HT-29 (cell line): ENCODE results near the gene POLR1A. TPM values are rescaled to one million over a fixed set of nuclear protein-coding genes. Genes with fewer than 3 reads are reported as not detected.

ENCODE experiments used
- DNase-seq: peaks from one replicate; pipeline ENCODE4 v3.0.0-alpha.2; 2015; ENCODE audit warnings: low spot score
- total RNA-seq: library from RNA; depleted of rRNA; stranded (reverse); fragments of >200 nt; shearing (Covaris generic); gene quantifications from 2 replicates; pipeline ENCODE4 v1.2.3, GENCODE V29; 2014

Gene POLR1A
- total RNA-seq, 1 experiment from 2014 or later, result 23.8 TPM

DNA sequence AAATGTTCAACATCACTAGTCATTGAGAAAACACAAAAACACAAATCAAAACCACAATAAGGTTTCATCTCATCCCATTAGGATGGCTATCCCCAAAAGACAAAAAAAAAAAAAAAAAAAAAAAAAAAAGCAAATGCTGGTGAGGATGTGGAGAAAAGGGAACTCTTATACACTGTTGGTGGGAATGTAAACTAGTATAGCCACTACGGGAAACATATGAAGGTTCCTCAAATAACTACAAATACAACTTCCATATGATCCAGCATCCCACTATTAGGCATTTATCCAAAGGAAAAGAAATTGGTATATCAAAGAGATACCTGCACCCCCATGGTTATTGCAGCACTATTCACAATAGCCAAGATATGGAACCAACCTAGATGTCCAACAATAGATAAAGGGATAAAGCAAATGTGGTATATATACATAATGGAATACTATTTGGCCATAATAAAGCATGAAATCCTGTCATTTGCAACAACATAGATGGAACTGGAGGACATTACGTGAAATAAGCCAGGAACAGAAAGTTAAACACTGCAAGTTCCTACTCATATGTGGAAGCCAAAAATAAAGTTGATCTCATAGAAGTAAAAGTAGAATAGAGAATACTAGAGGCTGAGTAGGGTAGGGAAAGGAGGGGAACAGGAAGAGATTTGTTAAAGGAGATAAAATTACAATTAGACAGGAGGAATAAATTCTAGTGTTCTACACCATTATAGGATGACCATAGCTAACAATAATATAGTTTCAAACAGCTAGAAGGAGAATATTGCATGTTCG, 8.4 kb downstream of the POLR1A start:
- DNase-seq, result no peak

DNA sequence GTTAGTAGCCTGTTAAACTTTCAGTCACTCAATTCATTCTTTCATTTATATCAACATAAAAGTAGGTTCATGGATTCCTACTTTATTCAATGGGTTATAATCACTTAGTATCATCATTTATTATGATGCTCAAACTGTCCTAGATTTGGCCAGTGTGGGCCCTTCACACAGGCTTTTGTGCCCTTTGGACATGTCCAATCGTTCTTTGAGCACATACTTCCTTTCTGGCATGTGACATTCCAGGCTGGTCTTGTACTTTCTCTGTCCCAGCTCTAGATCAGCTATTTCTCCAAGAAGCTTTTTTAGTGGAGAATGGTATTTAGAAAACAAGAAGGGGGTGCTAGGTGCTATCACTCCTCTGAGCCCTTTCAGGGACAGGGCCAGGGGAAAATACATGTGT, 11.5 kb downstream of the POLR1A start:
- DNase-seq, result no peak

DNA sequence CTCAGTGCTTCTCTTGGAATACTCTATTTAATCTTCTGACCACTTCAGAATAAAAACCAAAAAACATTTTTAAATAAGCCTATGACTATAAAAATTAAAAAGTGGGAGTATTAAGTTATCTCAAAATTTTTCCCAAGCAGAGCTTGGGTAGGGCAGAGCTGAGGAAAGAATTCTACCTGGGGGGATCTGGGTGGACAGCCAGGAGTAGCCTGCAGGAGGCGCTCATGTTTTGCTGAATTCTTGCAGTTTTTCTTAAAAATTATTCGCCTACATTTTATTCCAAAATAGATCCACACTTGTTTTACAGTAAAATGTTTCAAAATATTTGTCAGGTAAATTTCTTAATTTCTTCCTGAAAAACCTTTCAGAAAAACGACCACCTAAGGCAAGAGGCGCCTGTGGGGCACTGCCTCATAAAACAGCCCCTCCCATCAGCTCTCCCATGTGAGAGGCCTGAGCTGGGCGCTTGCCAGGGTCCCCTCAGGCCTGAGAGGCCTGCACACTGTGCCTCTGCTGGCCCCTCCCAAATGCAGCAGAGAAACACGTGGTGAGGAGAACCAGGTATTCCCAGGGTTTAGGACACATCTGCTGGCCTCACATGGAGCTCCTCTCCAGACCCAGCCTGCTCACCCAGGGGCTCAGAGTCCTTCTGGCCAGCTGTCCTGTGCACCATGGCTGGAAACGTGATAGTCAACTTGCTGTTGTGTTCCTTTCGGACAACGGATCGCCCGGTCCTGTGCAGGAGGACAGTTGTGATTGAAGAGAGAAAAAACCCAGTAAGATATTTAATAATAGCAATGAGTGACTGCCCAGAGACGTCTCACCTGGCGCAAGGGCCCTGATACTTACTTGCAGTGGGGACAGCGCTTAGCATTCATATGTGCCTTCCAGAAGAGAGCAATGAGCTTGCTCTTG, 17.5 kb downstream of the POLR1A start:
- no peak for DNase-seq

DNA sequence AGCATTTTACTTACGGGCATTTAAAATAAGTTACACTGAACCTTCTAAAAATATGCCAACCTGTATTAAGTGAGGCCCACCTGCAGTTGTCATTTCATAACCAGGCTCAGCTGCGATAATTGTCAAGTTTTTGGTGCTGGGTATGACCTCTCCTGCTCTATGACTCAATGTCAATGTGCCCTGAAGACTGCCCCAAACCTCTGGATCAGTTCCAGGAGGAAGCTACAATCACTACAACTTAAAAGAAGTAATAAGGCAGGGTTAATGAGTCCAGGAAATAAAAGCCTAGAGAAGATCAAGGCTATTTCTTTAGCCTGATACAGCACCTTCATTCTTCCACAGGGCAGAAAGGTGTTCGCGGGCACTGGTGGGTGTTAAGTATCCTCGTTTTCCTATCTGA, 22.9 kb downstream of the POLR1A start:
- no peak for DNase-seq

DNA sequence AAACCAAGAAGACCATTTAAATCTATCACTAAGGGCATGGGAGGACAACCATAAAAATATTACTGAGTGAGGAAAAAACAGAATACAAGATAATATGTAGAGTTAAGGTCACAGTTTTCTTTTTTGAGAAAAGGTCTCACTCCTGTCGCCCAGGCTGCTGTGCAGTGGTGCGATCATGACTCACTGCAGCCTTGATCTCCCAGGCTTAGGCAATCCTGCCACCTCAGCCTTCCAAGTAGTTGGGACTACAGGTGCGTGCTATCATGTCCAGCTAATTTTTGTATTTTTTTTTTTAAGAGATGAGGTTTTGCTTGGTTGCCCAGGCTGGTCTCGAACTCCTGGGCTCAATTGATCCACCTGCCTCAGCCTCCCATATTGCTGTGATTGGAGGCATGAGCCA, 24.0 kb downstream of the POLR1A start:
- DNase-seq, result no peak

DNA sequence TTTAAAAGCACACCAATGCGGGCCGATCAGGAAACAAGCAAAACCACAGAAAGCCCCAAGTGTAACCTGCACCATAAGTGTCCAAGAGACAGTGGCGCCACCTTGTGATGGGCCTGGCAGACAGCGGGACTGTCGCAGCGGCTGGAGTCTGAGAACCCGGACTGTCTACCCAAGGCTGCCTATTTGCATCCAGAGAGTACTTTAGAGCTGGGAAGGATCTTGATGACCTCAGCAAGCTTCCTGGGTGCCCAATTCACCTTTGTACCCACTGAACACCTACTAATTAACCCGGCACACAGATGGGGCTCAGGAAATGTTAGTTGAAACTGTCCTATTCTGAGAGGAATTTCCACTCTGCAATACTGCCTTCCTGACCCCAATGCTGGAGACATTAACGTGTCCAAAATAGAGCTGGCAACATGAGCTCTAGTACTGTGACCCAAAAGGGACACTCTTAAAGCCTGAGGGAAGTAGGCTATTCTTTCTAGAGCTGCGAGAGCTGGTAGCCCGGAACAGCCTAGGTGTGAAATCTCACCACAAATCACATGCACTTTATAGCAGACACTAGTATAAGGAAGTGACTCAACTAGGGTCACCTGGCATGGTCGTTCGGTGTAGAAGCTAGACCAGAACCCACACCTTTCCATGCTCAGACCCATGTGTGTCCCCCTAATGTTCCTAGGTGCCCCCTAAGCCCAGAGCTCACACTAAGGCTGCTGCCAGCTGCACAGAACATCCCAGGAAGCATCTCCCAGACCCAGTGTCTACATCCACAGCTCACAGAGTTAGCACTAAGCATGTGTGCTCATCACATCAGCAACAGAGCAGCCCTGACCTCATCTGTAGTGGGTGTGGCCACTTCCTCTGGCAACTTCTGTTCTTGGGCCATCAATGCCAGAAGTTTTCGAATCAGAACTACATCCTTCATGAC, 25.4 kb downstream of the POLR1A start:
- peak; percentile 67 for DNase-seq

DNA sequence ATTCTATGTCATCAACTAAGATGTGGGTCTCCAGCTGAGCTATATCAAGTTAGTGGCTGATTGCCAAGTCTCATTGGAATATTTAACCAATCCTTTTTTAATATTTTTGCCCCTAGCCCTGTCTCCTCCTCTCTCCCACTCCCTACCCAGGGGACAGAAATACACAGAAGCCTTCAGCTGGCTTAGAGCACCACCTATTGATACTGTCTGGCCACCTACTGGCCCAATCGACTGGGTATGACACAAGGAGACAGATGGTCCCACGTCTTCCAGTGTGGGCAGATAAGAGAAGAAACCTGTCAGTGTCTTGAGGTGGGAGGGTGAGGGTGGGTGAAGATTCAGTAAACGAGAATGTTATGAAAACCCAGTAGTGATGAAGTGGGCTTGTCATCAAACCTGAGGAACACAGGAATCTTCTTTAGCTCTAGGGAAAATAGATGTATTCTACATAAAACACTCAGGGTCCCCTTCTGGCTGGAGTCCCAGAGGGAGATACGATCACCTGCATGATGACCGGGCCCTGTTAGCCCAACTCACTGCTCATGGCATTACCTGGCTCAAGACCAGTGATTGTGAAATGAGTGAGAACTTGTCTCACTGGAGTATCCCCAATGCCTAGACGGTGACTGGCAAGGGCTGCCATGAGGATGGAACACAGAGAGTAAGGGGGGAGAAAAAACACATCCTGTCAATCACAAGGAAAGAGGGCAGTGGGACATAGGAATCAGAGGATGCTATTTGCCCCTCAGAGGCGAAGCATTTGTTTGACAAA, 26.7 kb downstream of the POLR1A start:
- DNase-seq, result peak; percentile 21

DNA sequence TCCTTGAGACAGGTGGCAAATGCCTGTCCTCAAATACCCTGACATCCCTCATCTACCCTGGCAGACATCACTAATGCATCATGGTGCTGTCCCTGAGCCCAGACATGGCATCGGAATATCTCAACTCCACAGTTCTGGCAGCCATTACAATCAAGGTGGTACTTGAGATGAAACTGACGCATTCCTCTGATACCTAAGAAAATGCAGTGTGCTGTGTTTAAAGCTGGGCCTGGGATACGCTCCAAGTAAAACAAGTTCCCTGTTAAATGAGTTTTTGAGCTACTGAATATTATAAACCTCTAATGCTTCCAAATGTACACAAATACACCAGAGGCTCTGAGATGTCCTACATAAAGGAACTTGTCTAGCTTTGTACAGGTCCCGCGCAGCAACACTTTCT, 29.8 kb downstream of the POLR1A start:
- DNase-seq, result no peak

DNA sequence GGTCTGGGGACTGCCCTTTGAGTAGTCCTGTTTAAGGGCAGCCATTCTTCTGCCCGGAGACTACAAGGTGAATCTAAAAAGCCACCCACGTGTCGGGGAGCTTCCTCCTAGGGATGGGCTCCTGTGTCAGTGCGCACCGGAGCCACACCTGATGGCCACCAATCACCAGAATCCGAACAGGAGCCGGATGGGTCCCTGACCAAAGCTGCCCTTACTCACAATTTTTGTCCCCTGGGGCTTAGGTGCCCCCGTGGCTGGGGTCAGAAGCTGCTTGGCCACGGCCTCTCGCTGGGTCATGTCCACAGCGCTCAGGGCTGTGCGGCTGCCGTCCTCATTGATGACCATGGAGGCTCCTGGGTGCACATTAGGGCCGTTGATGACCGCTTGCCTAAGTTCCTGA, 30.9 kb downstream of the POLR1A start:
- DNase-seq, result no peak

DNA sequence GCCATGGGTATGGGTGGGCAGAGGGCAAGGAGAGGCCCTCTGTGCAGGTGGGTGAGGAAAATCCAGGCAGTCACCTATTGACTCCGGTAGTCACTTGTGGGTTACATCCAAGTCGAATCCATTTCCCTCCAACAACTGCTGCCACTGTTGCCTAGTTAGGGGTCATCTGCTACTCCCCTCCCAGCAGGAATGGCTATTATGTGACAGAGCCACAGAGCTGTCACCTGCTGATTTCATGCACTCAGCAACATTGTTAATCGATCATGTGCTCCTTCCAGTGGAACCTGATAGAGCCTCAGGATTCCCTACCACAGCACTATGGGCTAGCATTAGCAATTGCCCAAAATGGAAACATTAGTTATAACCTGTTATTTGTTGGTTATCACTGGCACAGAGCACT, 31.4 kb downstream of the POLR1A start:
- no peak for DNase-seq

DNA sequence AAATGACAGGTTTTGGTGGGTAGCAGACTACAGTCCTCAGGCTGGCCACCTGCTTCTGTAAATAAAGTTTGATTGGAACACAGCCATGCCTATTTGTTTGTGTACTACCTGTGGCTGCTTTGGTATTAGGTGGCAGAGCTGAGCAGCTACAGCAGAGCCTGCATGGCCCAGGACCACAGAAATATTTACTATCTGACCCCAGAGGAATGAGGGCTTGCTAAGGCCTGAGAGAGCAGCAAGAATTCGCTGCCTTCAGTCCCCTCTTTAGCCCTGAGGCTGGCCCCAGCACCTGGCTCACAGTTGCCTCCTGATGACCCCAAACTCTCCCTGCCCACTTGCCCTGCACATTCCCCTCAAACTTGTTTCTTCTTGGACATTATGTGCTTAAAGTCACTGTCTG, 32.5 kb downstream of the POLR1A start:
- no peak for DNase-seq

DNA sequence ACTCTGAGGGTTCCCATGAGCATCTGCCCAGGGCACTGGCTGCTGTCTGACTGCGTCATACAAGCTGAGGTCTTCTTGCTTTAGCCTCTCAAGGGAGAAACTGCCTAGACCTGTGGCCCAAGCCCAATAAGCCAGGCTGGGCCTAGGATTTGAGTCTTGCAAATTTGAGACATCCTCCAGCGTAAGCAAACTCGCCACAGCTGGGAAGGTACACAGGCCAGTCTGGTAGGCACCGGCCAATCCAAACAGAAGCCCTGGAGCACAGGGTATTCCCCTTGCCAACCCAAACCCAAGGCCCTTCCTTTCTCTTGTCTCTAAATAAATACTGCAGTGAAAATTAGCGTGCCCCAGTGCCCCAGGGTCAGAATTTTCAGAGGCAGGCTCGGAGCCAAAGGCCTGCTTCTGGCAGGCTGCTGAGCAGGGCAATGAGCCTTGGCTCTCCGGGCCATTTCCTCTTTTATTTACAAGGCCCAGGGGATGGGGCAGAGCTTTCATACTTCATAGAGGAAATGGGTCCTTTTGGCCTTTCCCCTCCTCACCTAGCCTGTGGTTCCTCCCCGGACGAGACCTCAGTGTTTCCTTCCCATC, 33.3 kb downstream of the POLR1A start:
- DNase-seq, result no peak

DNA sequence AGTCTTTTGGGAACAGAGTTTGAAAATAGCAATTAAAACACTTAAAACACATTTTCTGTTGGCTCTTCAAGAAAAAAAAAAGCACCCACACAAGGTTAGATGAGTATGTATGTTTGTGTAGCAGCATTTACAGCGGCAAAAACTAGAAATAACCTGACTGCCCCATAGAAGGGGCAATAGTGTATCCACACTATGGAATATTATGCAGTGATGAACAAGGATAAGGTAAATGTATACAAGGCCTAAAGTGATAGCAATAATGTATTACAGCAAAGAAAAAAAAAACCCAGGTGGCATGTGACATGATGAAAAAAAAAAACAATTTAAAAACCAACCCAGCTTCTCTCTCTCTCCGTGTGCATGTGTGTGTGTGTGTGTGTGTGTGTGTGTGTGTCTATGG, 34.8 kb downstream of the POLR1A start:
- no peak for DNase-seq

DNA sequence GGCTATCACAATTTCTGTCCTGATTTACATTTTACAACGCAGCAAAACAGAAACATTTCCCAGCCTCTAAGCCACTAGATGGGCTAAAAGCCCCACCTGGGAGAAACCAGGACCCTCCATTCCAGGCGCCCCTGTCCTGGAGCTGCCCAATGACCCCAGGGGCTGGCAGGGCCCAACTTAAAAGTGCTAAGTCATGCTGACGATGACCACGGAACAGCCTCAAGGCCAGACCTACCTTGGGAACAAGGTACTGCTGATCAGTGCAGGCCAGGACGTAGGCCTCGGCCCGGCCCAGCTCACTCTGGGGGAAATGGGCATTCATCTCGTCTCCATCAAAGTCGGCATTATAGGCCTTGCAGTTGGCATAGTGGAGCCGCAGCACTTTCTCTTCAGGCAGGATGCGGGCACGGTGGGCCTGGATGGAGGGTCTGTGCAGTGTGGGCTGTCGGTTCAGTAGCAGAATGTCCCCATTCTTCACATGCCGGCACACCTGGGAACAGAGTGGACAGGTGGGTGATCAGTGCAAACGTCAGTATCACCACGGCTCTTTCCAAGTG, 35.8 kb downstream of the POLR1A start:
- DNase-seq, result no peak

DNA sequence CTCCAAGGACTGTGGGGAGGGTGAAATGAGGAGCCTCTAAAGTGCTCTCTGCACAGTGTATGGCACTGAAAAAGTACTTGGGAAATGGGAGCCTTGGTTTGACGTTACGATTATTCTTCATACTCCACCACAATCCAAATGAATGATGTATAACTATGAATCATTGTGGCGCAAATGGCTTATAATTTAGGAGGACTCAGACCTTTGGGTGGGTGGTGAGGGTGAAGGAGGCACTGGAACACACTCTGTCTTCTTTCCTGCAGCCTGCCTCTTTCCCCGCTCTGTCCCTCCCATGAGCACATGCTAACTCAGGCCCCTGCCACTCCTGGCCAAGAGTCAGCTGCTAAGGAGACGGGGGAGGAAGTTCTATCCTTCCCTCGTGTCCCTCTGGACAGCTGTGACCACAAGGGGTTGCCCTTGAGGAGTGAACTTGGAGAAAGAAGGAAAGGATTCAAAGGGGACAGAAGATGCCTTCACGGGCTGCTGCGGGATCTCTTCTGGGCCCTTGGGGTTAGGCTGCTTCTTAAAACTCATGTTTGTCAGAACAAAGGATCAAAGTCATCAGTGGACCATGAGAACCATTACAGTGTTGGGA, 36.5 kb downstream of the POLR1A start:
- DNase-seq, result no peak

DNA sequence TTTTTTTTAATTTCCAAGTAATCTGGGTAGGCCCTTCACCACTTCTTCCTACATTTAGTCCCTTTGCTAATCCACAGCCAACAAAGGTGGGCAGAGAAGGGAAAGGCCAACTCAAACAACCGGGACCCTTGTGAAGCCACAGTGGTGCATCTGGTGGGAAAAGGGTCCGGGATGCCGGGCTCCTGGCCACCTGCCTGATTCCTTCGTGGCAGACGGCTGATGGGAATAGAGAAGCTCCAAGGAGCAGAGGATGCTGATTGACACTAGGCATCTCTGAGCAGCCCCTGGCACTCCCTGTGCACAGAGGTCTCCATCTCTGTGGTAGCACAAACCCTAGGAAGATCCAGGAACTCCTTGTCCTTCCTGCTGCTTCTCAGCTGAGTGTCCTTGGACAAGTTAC, 37.0 kb downstream of the POLR1A start:
- no peak for DNase-seq

DNA sequence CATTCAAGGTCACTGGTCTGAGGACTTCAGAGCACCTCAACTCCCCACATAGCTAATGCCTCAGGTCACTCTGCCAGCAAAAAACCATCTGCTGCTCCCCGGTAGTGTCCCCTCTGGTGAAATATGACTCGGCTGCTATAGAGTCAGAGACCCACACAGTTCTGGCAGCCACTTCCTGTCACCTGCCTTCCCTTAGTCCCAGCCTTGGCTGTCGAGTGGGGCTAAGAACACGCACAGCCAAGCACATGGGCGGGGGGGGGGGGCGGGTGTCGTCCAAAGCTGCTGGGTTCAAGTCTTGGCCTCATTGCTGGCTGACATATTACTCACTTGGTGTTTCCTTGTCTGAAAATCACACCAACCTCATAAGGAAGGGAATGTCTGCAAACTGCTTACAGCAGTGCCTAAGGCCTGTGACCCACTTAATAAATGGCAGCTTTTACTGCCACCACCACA, 37.5 kb downstream of the POLR1A start:
- DNase-seq, result no peak

DNA sequence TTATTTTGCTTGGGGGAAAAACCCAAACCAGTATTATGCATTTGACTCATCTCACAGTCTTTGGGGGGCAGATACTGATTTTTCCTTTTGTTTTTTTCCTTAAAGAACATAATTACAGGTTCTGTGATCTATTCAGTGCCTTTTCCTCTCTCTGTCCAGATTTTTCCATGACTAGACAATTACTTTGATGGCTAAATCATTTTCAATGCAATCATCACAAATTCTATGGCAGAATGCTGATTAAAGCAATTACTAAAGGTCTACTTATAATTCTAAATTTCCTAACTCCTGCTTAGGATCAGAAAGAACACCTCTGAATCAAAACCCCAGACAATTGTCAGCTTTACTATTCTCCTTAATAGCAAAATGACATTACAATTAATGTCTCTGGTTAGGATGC, 38.8 kb downstream of the POLR1A start:
- no peak for DNase-seq

DNA sequence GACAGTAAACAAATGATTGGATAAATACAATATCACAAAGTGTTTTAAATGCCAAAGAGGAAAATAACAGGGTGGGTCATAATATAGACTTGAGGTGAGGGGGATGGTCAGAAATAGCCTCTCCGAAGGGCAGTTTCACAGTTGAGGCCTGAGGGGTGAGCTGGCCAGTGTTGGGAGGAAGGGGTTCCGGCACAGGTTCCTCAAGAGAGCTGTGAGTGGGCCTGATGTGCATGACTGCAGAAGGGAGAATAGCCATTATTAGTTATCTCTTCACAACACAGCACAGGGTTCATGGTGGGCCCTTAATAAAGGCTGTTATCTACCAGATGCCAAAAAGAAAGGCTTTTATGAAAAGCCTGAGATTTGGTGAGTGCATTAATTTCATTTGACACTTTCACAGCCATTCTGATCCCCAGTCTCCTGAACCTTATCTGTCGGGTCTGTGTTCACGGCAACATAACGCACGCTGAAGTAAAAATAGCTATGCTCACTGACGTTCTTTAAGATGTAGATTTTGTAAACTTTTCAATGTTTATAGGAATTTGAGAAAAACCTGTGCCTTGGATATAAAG, 39.6 kb downstream of the POLR1A start:
- DNase-seq, result no peak
